NCI-H2196 (cell line): ENCODE measurements around the gene SMIM17.

Experiments
- DNase-seq: peaks from one replicate; lab custom pipeline; 2025; ENCODE audit not compliant: unreplicated experiment; lab: John Stamatoyannopoulos, UW

Gene SMIM17

GRCh38 chr19:56642711-56643459 is at the start of gene SMIM17:
Gene SMIM17, plus strand, starts transcription at chr19:56643159. Its CDS starts 2,509 bp downstream, at chr19:56645668.
- no peak for DNase-seq

DNA sequence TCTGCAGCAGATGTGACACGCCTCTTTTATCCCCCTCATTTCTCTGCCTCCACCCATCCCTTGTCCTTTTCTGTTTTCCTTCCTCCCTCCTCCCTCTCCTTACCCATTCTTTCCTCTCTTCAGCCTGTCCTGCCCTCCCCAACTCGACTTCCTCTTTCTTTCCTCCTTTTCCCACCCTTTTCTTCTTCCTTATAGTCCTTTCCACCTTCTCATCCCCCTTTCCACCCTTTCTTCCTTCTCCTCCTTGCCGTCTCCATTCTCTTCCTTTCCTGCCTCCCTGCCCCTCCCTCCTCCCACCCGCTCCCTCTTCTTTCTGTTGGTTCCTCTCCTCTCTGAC is 48.5 kb upstream of the SMIM17 start:
- DNase-seq: no peak

- DNase-seq: peak; percentile 92
These were observed 48.0 kb upstream of the SMIM17 start, which contains the start of gene ZNF71 for GRCh38 chr19:56594783-56595547. Gene ZNF71, plus strand, starts transcription at chr19:56595302. Its CDS starts 6,257 bp downstream, at chr19:56601559.

GRCh38 chr19:56595548-56595899 is 47.4 kb upstream of the SMIM17 start:
- DNase-seq: no peak

GRCh38 chr19:56596676-56597075 is 46.3 kb upstream of the SMIM17 start:
- DNase-seq: no peak

DNA sequence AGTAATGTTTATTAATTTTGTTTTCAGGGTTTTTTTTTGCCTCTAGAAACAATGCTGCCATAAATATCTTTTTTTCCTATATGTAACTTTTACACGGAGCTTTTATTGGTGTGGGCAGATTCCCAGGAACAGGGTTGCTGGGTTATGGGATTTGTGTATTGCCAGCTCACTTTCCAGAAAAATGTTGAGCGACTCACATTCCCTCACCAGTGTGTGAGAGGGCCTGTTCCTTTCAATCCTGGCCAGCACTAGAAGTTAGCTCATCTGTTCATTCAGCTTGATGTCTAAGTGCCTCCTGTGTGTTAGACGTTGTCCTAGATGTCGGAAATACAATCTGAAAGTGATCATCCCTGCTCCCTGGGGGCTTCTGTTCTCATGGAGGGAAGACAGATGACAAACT is 45.3 kb upstream of the SMIM17 start:
- DNase-seq: no peak

DNA sequence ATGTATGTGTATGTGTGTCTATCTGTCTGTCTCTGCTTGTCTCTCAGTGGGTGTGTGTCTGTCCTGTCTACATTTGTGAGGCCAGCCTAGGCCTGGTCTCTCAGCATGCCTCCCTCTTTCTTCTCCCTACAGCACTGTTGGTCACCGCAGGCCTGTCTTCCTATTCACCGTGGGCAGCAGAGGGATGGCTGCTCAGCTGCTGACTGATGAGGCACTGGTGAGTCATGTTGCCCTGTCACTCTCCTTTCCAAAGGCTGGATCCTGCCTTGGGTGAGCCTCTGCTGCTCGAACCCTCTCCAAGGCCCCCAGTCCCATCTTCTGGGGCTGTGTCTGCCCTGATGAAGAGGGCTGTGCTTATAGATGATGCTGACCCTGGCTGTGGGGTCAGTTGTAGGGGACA is 41.6 kb upstream of the SMIM17 start:
- DNase-seq: no peak

DNA sequence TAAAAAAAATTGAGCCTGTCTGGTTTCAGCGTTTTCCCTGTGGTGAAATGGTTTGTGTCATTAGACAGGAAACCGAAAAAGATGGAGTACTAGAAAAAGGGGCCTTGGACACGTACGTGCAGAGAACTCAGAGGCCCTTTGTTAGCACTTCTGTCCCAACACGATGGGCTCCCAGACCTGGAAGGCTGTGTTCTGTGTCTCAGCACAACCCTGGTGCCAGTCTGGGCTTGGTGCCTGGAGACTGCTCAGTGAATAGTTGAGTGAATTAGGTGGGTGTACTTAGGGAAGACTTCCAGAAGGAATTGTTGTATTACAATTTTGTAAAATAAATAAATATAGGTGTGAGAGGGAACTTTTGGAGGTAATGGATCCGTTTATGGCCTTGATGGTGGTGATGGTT is 39.1 kb upstream of the SMIM17 start:
- DNase-seq: no peak

DNA sequence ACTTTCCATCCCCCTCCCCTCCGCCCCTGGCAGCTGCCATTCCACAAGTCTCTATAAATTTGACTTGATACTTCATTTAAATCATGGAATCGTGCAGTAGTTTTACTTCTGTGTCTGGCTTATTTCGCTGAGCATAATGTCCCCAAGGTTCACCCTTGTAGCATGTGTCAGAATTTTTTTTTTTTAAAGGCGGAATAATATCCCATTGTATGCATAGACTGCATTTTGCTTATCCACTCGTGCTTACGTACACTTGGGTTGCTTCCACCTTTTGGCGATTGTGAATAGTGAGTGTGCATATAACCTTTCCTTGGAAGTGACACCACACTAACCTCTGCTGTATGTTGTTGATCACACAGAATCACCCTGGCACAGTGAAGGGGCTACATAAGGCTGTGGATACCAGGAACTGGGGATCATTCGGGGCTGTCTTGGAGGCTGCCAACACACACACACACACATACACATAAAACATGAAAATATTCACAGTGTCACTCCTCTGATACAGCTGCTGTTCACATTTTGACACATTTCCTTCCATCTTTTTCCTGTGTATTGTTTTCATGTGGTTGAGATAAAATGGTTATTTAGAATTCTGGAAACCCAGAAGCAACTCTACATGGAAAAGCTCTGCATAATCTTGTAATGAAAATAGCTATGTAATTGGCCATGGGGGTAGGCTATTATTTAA is 34.5 kb upstream of the SMIM17 start:
- DNase-seq: no peak

DNA sequence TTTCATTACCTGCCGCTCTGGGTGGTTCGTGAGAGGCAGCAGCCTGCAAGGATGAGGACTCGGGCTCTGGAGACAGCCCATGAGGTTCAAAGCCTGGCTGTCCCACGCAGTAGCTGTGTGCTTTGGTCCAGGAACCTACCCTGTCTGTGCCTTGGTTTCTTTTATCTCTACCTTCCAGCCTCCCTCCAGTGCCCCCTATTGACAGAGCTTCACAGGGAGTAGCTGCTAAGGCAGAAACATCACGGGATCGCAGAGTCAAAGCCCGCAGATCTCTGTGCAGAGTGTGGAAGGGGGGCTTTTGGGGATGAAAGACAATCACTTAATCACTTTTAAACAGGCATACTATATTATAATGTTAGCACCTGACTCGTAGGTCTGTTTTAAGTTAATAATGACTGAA is 31.7 kb upstream of the SMIM17 start:
- no peak for DNase-seq

DNA sequence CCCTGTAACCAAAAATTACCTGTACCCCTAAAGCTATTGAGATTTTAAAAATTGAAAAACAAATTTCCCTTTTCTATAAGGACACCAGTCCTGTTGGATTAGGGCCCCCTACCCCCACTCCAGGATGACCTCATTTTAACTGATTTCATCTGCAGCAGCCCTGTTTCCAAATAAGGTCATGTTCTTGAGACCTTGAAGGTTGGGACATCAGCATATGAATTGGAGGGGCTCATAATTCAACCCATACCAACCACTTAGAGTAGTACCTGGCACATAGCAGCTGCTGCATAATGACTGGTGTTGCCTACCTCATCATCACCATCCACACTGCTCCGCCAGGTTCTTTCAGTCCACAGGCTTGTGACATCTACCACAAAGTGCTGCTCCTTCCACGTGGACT is 30.2 kb upstream of the SMIM17 start:
- DNase-seq: no peak

DNA sequence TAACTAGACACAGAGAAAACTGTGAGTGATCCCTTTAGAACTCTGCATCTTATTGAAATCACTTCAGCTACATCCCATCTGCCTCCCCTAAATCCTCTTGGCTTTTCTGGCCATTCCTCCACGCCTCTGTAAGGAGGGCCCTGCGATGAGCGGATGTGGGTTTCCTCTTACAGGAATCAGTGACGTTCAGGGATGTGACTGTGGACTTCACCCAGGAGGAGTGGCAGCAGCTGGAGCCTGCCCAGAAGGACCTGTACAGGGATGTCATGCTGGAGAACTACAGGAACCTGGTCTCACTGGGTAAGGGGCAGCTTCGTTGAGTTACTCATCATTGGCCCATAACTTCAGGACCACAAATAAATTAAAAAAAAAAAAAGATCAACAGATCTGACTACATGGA is 29.3 kb upstream of the SMIM17 start:
- DNase-seq: no peak

DNA sequence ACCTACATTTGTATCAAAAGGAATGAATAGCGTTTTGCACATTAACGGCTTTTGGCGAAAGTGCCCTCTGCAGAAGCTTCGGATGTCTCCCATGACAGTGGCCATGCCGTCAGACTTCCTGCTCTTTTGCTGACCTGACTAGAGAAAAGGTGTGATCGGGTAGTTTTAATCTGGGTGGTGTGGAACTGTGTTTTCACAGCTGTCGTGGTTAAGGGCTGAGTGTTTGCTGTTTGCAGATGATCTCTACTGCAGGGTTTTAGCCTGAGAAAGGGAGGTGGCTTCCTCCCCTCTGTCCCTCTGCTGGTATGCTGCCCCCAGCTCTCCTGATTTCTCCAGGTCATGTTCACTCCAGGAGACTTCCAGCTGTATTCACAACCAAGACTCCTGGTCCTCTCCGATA is 25.4 kb upstream of the SMIM17 start:
- DNase-seq: no peak

DNA sequence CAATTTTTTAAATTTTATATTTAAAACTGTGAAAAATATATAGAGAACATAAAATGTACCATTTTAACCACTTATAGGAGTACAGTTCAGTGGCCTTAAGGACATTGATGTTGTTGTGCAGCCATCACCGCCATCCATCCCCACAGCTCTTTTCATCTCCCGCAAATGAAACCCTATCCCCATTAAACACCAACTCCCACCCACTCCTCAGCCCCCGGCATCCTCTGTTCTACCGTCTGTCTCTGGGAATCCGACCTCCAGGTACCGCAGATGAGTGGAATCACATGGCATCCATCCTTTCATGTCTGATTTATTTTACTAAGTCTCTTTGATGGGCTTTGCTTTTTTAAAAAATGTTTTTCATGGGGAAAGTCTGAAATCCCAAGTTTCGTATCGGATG is 23.8 kb upstream of the SMIM17 start:
- no peak for DNase-seq

- no peak for DNase-seq
These were observed 20.6 kb upstream of the SMIM17 start for GRCh38 chr19:56622374-56622773.

DNA sequence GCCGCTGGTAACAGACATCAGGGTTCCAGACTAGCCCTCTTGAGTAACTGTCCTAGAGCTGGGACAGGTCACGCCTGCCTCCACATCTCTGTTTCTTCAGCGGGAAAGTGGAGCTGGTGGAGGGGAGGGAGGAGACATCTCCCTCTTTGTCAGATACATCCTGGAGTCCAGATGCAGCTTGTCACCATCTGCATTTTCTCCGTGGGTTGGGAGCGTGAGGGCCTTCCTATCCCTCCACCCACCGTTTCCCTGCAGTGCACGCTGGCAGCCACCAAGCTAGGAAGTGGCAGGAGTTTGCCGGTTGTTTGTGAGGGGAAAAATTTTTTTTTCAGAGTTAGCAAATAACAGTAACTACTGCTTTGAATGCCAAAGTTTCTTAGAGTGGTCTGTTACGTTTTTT is 20.0 kb upstream of the SMIM17 start:
- DNase-seq: no peak

- no peak for DNase-seq
These were observed 17.3 kb upstream of the SMIM17 start for GRCh38 chr19:56625708-56626107.

- DNase-seq: no peak
These were observed 9.9 kb upstream of the SMIM17 start for GRCh38 chr19:56633021-56633420.

DNA sequence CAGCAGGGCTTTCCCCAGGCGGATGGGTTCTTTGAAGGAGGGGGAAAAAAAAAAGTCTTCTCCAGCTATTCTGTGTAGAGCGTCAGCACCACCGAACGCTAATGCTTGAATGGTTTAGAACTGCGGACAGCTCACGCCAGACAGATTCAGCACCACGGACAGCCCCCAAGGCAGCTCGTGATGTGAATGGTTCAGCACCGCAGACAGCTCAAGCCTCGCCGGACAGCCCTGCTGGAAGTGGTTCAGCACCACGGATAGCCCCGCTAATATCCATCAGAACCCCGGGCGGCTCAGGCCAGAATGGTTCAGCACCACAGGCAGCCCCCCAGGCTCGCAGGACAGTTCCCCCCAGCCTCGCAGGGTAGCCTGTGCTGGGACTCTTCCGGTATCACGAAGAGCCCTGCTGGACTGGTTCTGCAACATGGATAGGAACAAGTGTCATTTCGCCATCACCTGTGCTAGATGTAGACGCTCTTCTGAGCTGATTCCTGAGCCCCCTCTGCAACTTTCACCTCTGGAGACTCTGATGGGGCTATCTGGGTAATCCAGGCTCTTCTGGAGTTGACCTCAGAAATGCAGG is 4.9 kb upstream of the SMIM17 start:
- no peak for DNase-seq

DNA sequence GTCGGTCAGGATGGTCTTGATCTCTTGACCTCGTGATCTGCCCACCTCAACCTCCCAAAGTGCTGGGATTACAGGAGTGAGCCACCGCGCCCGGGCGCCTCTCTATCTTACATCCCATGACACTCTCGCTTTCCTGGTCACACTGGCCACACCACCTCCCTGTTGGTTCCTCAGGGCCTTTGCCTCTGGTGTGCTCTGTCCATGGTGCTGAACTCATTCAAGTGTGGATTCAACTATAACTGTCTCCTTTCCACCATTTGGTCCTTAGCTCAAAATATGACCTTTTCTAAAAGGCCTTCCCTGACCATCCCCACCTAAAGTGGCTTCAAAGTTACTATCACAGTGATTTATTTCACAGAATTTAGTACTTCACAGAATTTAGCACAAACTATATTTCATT is 3.7 kb upstream of the SMIM17 start:
- no peak for DNase-seq

GRCh38 chr19:56643460-56643955 is 549 bp downstream of the SMIM17 start:
- no peak for DNase-seq

DNA sequence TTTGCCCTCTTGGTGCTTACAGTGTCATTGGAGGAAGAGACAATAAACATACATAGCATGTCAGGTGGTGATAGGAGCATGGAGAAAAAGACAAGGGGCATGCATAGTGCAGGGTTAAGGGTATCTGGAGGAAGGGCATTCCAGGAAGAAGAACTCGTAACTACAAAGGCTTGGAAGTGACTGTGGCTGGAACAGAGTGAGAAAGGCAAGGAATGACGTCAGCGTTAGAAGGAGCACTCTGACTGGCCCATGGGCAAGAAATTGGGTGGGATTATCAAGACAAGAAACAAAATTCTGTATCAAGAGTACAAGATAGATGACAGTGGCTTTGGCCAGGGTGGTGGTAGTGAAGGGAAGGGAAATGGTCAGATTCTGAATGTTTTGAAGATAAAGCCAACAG is 11.2 kb downstream of the SMIM17 start:
- no peak for DNase-seq
